A549 (cell line): ENCODE data around the gene PRKCZ. TPM values are rescaled to one million over a fixed set of nuclear protein-coding genes. Genes with fewer than 3 reads are reported as not detected.

Source experiments
- ATAC-seq, 2 experiments: fragments of 200-7000 bp in 1 of 2; fragments of >200 bp in 1 of 2; cut with Nextera tagmentation in 1 of 2; cut with Tn5 transposase in 1 of 2; 3 replicates each; pipeline versions ENCODE4 v1.8.0 to v1.9.1; 2018 to 2020; ENCODE audit warnings: mild to moderate bottlenecking in 1 of 2, moderate library complexity in 1 of 2
- CTCF ChIA-PET: fragments of 300-600 bp; sonication (Branson Sonifier 250); formaldehyde crosslinking; extraction: SDS; loops from one replicate; lab custom pipeline; 2021; ENCODE audit warnings: antibody characterized with exemption, inconsistent platforms; lab: Yijun Ruan, JAX
- POLR2A ChIA-PET: fragments of 350-600 bp; formaldehyde crosslinking; extraction: SDS; loops from one replicate; lab custom pipeline; 2021; ENCODE audit warnings: antibody characterized with exemption, inconsistent platforms; lab: Yijun Ruan, JAX
- DNase-seq, 2 experiments: peaks; one replicate each; pipeline versions ENCODE4 v3.0.0 to v3.0.0-alpha.2; 2011 to 2016; ENCODE audit warnings: low read depth in 1 of 2, low spot score in 1 of 2
- FAIRE-seq: peaks from 2 replicates; lab custom pipeline; 2011; peaks lifted over from hg19 to GRCh38; lab: Jason Lieb, UNC
- H3K27ac ChIP-seq, 2 experiments: fragments of >200 bp; sonication (Bioruptor Twin); formaldehyde crosslinking; 3 replicates each; pipeline ENCODE4 v1.5.1; 2016 to 2017
- H3K4me1 ChIP-seq: fragments of >200 bp; sonication (Bioruptor Twin); formaldehyde crosslinking; 3 replicates; pipeline ENCODE4 v1.6.1; 2016
- H3K4me2 ChIP-seq: fragments of >200 bp; sonication (Bioruptor Twin); formaldehyde crosslinking; 3 replicates; pipeline ENCODE4 v1.6.1; 2016
- H3K4me3 ChIP-seq: fragments of >200 bp; sonication (Bioruptor Twin); formaldehyde crosslinking; 3 replicates; pipeline ENCODE4 v1.5.1; 2016
- H3K9me3 ChIP-seq: fragments of >200 bp; sonication (Bioruptor Twin); formaldehyde crosslinking; 3 replicates; pipeline ENCODE4 v1.6.1; 2016
- CBX2 ChIP-seq: fragments of 200-600 bp; sonication (generic); IDR thresholded peaks from 2 replicates; pipeline ENCODE4 v1.6.1; 2016; ENCODE audit warnings: low read depth, mild to moderate bottlenecking, borderline replicate concordance
- CBX8 ChIP-seq: fragments of 200-600 bp; sonication (generic); IDR thresholded peaks from 2 replicates; pipeline ENCODE4 v1.6.1; 2016
- EHF ChIP-seq: fragments of 250-450 bp; sonication (Bioruptor Pico); IDR thresholded peaks from 2 replicates; pipeline ENCODE4 v1.5.0; 2020; ENCODE audit warnings: mild to moderate bottlenecking
- EHMT2 ChIP-seq: fragments of 200-600 bp; sonication (generic); IDR thresholded peaks from 2 replicates; pipeline ENCODE4 v1.6.1; 2016; ENCODE audit warnings: antibody characterized with exemption, low read depth, mild to moderate bottlenecking, moderate library complexity
- FOSB ChIP-seq: fragments of 250-450 bp; sonication (Bioruptor Pico); IDR thresholded peaks from 2 replicates; pipeline ENCODE4 v1.5.0; 2020; ENCODE audit warnings: mild to moderate bottlenecking, moderate library complexity
- FOSL2 ChIP-seq, 2 experiments: fragments of 450-650 bp in 1 of 2; fragments of >200 bp in 1 of 2; sonication (Bioruptor Twin) in 1 of 2; formaldehyde crosslinking; IDR thresholded peaks; 2 replicates each; pipeline versions ENCODE4 v1.5.0 to v1.6.1; 2016 to 2020; ENCODE audit warnings: mild to moderate bottlenecking in 1 of 2, moderate library complexity in 1 of 2
- FOXS1 ChIP-seq: fragments of 250-450 bp; sonication (Bioruptor Pico); IDR thresholded peaks from 2 replicates; pipeline ENCODE4 v1.5.0; 2020; ENCODE audit warnings: mild to moderate bottlenecking, moderate library complexity
- HDAC2 ChIP-seq: fragments of 200-600 bp; sonication (generic); IDR thresholded peaks from 2 replicates; pipeline ENCODE4 v1.6.1; 2016
- HES2 ChIP-seq: fragments of >200 bp; sonication (Bioruptor Twin); formaldehyde crosslinking; IDR thresholded peaks from 2 replicates; pipeline ENCODE4 v1.6.1; 2016
- HOXA7 ChIP-seq: fragments of 250-450 bp; sonication (Bioruptor Pico); IDR thresholded peaks from 2 replicates; pipeline ENCODE4 v1.5.0; 2020; ENCODE audit warnings: mild to moderate bottlenecking, moderate library complexity
- HOXB13 ChIP-seq: fragments of 250-450 bp; sonication (Bioruptor Pico); IDR thresholded peaks from 2 replicates; pipeline ENCODE4 v1.5.0; 2020; ENCODE audit warnings: low read depth, mild to moderate bottlenecking, moderate library complexity
- HOXB5 ChIP-seq: fragments of 250-450 bp; sonication (Bioruptor Pico); IDR thresholded peaks from 2 replicates; pipeline ENCODE4 v1.5.0; 2020; ENCODE audit warnings: mild to moderate bottlenecking, moderate library complexity
- JUN ChIP-seq, 2 experiments: fragments of >200 bp; sonication (Bioruptor Twin); formaldehyde crosslinking; IDR thresholded peaks; 2 replicates in 1 of 2; 3 replicates in 1 of 2; pipeline ENCODE4 v1.6.1; 2016 to 2017
- MAZ ChIP-seq: fragments of 150-350 bp; IDR thresholded peaks from 2 replicates; pipeline ENCODE4 v1.6.1; 2014; ENCODE audit warnings: antibody characterized with exemption, low read depth, low read length, borderline replicate concordance
- NPAS2 ChIP-seq: fragments of 250-450 bp; sonication (Bioruptor Pico); IDR thresholded peaks from 2 replicates; pipeline ENCODE4 v1.8.0; 2022; ENCODE audit warnings: mild to moderate bottlenecking, moderate library complexity, borderline replicate concordance
- NR3C1 ChIP-seq: fragments of >200 bp; sonication (Bioruptor Twin); formaldehyde crosslinking; IDR thresholded peaks from 3 replicates; pipeline ENCODE4 v1.6.1; 2017
- PBX3 ChIP-seq: IDR thresholded peaks from 2 replicates; pipeline ENCODE4 v1.6.1; 2012
- PHF8 ChIP-seq: fragments of 200-600 bp; sonication (generic); IDR thresholded peaks from 2 replicates; pipeline ENCODE4 v1.6.1; 2016; ENCODE audit warnings: low read depth, mild to moderate bottlenecking, antibody characterized with exemption, moderate library complexity, borderline replicate concordance
- POLR2AphosphoS2 ChIP-seq: conservative IDR thresholded peaks from 2 replicates; pipeline ENCODE4 v1.6.1; 2012; ENCODE audit warnings: low read length, improper control_type of control experiment, inconsistent platforms
- RAD21 ChIP-seq, 2 experiments: fragments of >200 bp in 1 of 2; sonication (Bioruptor Twin) in 1 of 2; formaldehyde crosslinking in 1 of 2; IDR thresholded peaks in 1 of 2; conservative IDR thresholded peaks in 1 of 2; 2 replicates in 1 of 2; 3 replicates in 1 of 2; pipeline ENCODE4 v1.6.1; 2012 to 2018; ENCODE audit warnings: inconsistent platforms in 1 of 2
- SMC3 ChIP-seq: fragments of >200 bp; sonication (Bioruptor Twin); formaldehyde crosslinking; IDR thresholded peaks from 3 replicates; pipeline ENCODE4 v1.6.1; 2018; ENCODE audit warnings: inconsistent platforms
- ZNF302 ChIP-seq: fragments of 250-450 bp; sonication (Bioruptor Pico); IDR thresholded peaks from 2 replicates; pipeline ENCODE4 v1.9.0; 2021; ENCODE audit warnings: inconsistent platforms, mild to moderate bottlenecking, moderate library complexity
- ZSCAN20 ChIP-seq: fragments of 250-450 bp; sonication (Bioruptor Pico); IDR thresholded peaks from 2 replicates; pipeline ENCODE4 v1.8.0; 2022; ENCODE audit warnings: mild to moderate bottlenecking, moderate library complexity
- WGBS: methylation state at CpG from one replicate; pipeline ENCODE4 v1.1.6; 2017; ENCODE audit errors: missing lambda C conversion rate; 5-methylcytosine and 5-hydroxymethylcytosine counted together
- polyA plus RNA-seq, 4 experiments: library from polyadenylated mRNA; depleted of rRNA in 3 of 4; stranded (reverse); fragments of >200 nt; fragmentation: RNase III in 1 of 4; extraction: RNeasy Plus Mini Kit Qiagen cat#74134 plus additional on column Dnase treatment in 1 of 4; gene quantifications; 2 replicates in 3 of 4; 3 replicates in 1 of 4; pipeline ENCODE4 v1.2.3, GENCODE V29; 2011 to 2017
- TF ChIP-seq, protein P1 (sequence below): fragments of >200 bp; sonication (Bioruptor Twin); formaldehyde crosslinking; IDR thresholded peaks from 3 replicates; pipeline ENCODE4 v1.5.1; 2016
- TF ChIP-seq, protein P2 (sequence below): fragments of 450-650 bp; IDR thresholded peaks from 2 replicates; pipeline ENCODE4 v1.6.1; 2014; ENCODE audit warnings: antibody characterized with exemption

The PRKCZ gene
- polyA plus RNA-seq, 2 of the 4 experiments (the other 2 are of a cell fraction) = 9.5 to 9.8 TPM

DNA sequence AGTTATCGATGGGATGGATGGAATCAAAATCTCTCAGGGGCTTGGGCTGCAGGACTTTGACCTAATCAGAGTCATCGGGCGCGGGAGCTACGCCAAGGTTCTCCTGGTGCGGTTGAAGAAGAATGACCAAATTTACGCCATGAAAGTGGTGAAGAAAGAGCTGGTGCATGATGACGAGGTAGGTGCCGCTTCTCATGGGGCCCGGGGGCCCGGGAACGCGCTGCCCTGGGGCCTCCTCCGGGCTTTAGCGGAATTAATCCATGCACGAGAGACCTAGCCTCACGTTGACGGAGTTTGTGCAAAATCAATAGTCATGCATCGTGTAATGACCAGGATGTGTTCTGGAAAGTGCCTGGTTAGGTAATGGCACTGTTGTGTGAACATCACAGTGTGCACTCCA, 100.6 kb downstream of the PRKCZ start:
- no peaks in the 10 kb centered on the region for H3K4me1 ChIP-seq
- H3K9me3 ChIP-seq = no peaks in the 10 kb centered on the region
- no peak for FAIRE-seq
- TF ChIP-seq POLR2AphosphoS2 = no peak
- no peak for TF ChIP-seq ZSCAN20 (CRISPR knock-in tag)
- TF ChIP-seq SMC3 = no peak
- 91% methylated on average over 19 of the region's 19 CpGs for WGBS
- ATAC-seq = no peak
- H3K27ac ChIP-seq = no peak overlapping the region
- no peak overlapping the region for H3K4me3 ChIP-seq
- CTCF ChIA-PET = interaction anchor here (0.6 to 4.4 kb wide), 4 partner anchors 11 to 904 kb away, joined by 3 to 21 read pairs (median 6); no protein-coding TSS in a partner anchor
- POLR2A ChIA-PET = no interaction called here
- no peak for DNase-seq
- H3K4me2 ChIP-seq = no peak overlapping the region

DNA sequence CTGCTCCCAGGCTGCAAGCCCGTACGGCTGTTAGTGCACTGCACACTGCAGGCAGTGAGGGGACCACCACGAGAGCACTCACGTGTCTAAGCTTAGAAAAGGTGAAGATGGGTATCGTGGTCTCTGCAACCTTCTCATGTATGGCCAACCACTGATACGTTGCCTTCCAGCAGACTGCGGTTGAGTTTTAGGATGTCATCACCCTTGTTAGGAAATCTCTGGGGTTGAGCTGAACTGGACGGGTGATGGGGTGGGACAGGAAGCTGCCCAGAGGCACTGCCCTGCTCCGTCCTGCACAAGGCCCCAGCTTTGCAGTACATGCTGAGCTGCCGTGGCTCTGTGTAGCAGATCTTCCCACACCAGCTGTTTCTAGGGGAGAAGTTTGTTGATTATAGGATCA, 101.0 kb downstream of the PRKCZ start:
- FAIRE-seq = no peak
- no peak for DNase-seq
- WGBS = 92% methylated on average over 8 of the region's 10 CpGs
- H3K9me3 ChIP-seq = no peaks in the 10 kb centered on the region
- no peak overlapping the region for H3K4me2 ChIP-seq
- H3K27ac ChIP-seq = no peak overlapping the region
- TF ChIP-seq HOXB5 (CRISPR knock-in tag) (no peak), FOXS1 (CRISPR knock-in tag) (no peak), CBX8 (no peak), HES2 (no peak), NR3C1 (no peak), EHF (no peak), RAD21 (conservative IDR thresholded peaks at IDR 0.05 in 1 of 2, IDR thresholded peaks at IDR 0.05 in 1 of 2) (no peak), PHF8 (no peak), NPAS2 (CRISPR knock-in tag) (no peak), HDAC2 (no peak)
- TF ChIP-seq, protein P1, sequence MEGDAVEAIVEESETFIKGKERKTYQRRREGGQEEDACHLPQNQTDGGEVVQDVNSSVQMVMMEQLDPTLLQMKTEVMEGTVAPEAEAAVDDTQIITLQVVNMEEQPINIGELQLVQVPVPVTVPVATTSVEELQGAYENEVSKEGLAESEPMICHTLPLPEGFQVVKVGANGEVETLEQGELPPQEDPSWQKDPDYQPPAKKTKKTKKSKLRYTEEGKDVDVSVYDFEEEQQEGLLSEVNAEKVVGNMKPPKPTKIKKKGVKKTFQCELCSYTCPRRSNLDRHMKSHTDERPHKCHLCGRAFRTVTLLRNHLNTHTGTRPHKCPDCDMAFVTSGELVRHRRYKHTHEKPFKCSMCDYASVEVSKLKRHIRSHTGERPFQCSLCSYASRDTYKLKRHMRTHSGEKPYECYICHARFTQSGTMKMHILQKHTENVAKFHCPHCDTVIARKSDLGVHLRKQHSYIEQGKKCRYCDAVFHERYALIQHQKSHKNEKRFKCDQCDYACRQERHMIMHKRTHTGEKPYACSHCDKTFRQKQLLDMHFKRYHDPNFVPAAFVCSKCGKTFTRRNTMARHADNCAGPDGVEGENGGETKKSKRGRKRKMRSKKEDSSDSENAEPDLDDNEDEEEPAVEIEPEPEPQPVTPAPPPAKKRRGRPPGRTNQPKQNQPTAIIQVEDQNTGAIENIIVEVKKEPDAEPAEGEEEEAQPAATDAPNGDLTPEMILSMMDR = no peak
- TF ChIP-seq, protein P2, sequence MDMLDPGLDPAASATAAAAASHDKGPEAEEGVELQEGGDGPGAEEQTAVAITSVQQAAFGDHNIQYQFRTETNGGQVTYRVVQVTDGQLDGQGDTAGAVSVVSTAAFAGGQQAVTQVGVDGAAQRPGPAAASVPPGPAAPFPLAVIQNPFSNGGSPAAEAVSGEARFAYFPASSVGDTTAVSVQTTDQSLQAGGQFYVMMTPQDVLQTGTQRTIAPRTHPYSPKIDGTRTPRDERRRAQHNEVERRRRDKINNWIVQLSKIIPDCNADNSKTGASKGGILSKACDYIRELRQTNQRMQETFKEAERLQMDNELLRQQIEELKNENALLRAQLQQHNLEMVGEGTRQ = no peak
- ATAC-seq = no peak
- POLR2A ChIA-PET = no interaction called here
- no peak overlapping the region for H3K4me3 ChIP-seq
- no peaks in the 10 kb centered on the region for H3K4me1 ChIP-seq
- CTCF ChIA-PET = interaction anchor here (0.6 to 4.4 kb wide), 2 partner anchors 11 to 904 kb away, joined by 3 to 21 read pairs; no protein-coding TSS in a partner anchor

GRCh38 chr1:2151911-2152310, 101.7 kb downstream of the PRKCZ start:
- ATAC-seq = no peak

More at GRCh38 chr1:2151911-2152310, 101.7 kb downstream of the PRKCZ start:
- WGBS = 96% methylated on average over 6 of the region's 6 CpGs
- no peak for TF ChIP-seq EHMT2
- no peak for TF ChIP-seq PBX3
- TF ChIP-seq ZNF302 (CRISPR knock-in tag) = no peak
- no peak for TF ChIP-seq EHF
- no peak for TF ChIP-seq PHF8
- no peak for TF ChIP-seq JUN (IDR thresholded peaks at IDR 0.05)
- TF ChIP-seq CBX2 = no peak
- no peak for TF ChIP-seq HOXB13 (CRISPR knock-in tag)
- no peak for TF ChIP-seq FOSL2 (IDR thresholded peaks at IDR 0.05)
- no peak for TF ChIP-seq FOSL2 (CRISPR knock-in tag; IDR thresholded peaks at IDR 0.05)
- TF ChIP-seq ZSCAN20 (CRISPR knock-in tag) = no peak
- TF ChIP-seq FOSB = no peak
- TF ChIP-seq MAZ = no peak
- no peak for TF ChIP-seq HOXA7 (CRISPR knock-in tag)
- no peak overlapping the region for H3K4me2 ChIP-seq
- ChIA-PET CTCF (interaction anchor here (1.1 to 4.4 kb wide), 2 partner anchors 12 to 22 kb away, joined by 4 to 21 read pairs; no protein-coding TSS in a partner anchor), POLR2A (no interaction called here)
- H3K27ac ChIP-seq = no peak overlapping the region
- H3K4me1 ChIP-seq = no peaks in the 10 kb centered on the region
- no peak for DNase-seq
- FAIRE-seq = no peak
- H3K4me3 ChIP-seq = no peak overlapping the region
- H3K9me3 ChIP-seq = no peaks in the 10 kb centered on the region
